ENCODE measurements around the gene ST14. TPM values are rescaled to one million over a fixed set of nuclear protein-coding genes. Genes with fewer than 3 reads are reported as not detected.

The ST14 gene
- total RNA-seq, 2 donors from 2014 or later = 17.5 to 21.7 TPM

DNA sequence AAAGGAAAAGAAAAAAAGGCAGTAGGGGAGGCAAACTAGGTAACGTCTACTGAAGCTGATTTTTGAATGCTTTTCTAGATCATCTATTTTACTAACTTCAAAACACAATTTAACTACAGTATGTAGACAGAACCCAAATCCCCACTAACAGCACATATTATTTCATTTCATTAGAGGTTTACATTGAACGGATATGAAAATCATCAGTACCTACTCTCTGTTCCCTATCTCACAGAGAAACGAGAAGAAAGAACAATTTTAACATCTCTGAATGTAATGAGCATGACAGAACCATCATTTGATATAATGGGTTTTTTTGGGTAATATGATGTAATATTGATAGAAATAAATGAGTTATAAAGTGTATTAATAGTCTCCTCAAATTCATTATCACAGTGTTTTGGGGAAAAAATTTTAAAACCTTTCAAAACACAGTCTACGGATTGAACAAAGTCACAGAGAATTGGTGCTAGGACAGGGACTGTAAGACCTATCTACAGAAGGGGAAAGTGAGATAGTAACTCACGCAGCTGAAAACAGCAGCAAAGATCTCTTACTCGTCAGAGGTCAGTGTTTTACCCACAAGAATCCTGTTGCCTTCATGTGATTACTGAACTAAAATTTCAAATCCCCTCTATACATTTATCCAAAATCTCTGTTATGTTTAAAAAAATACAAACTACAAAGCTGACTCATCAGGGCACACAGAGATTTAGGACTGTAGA lies 77.9 kb downstream of the ST14 start:
- no peaks in the 10 kb centered on the region for H3K9me3 Mint-ChIP-seq
- no peaks in the 10 kb centered on the region for H3K9me3 ChIP-seq (ENCODE audit: control insufficient read depth, low read length)
- TF ChIP-seq, protein P1, sequence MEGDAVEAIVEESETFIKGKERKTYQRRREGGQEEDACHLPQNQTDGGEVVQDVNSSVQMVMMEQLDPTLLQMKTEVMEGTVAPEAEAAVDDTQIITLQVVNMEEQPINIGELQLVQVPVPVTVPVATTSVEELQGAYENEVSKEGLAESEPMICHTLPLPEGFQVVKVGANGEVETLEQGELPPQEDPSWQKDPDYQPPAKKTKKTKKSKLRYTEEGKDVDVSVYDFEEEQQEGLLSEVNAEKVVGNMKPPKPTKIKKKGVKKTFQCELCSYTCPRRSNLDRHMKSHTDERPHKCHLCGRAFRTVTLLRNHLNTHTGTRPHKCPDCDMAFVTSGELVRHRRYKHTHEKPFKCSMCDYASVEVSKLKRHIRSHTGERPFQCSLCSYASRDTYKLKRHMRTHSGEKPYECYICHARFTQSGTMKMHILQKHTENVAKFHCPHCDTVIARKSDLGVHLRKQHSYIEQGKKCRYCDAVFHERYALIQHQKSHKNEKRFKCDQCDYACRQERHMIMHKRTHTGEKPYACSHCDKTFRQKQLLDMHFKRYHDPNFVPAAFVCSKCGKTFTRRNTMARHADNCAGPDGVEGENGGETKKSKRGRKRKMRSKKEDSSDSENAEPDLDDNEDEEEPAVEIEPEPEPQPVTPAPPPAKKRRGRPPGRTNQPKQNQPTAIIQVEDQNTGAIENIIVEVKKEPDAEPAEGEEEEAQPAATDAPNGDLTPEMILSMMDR (conservative IDR thresholded peaks at IDR 0.05) = no peak
- no peaks in the 10 kb centered on the region for H3K27me3 ChIP-seq (ENCODE audit: control insufficient read depth, insufficient read depth, low read length, poor library complexity, severe bottlenecking)
- 93% methylated on average over 4 to 6 of the region's 6 CpGs for WGBS, 2 experiments (ENCODE audit: insufficient coverage in 1 of 2, insufficient read length in 1 of 2)
- no peak overlapping the region for H3K27ac ChIP-seq (ENCODE audit: low read depth, low read length)
- no peak for DNase-seq
- H3K4me1 ChIP-seq (ENCODE audit: control insufficient read depth, insufficient read depth, low read length) = no peaks in the 10 kb centered on the region
- no peak overlapping the region for H3K4me3 Mint-ChIP-seq
- H3K36me3 Mint-ChIP-seq (ENCODE audit: low read depth) = peaks cover 34% of the 10 kb centered on the region
- no peak overlapping the region for H3K4me3 ChIP-seq (ENCODE audit: low read length)
- H3K4me1 Mint-ChIP-seq = no peaks in the 10 kb centered on the region
- no peak overlapping the region for H3K9ac ChIP-seq (ENCODE audit: extremely low read depth, low read length, poor library complexity, severe bottlenecking)
- peaks cover 53% of the 10 kb centered on the region for H3K36me3 ChIP-seq (ENCODE audit: control insufficient read depth, insufficient read depth, low read length)
- no peaks in the 10 kb centered on the region for H3K27me3 Mint-ChIP-seq (ENCODE audit: insufficient read depth)
- H3K27ac Mint-ChIP-seq = no peak overlapping the region

DNA sequence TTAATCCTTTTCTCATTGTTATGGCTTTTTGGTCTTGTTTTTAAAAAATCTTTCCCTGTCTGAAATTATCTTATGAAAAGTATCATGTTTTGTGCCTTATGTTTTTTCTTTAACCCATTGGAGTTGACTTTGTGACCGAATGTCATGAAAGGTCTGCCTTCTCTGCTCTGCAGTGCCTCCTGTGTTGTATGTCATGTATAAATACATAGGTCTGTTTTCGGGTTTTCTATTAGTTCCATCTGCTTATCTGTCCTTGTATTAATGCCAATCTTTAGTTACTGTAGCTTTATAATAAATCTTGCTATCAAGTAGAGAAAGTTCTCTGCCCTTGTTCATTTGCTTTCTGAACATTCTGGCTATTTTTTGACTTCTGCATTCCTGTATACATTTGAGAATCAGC lies 82.1 kb downstream of the ST14 start:
- Histone ChIP-seq H3K9ac (ENCODE audit: extremely low read depth, low read length, poor library complexity, severe bottlenecking) (no peak overlapping the region), H3K27ac (ENCODE audit: low read depth, low read length) (no peak overlapping the region), H3K9me3 (ENCODE audit: control insufficient read depth, low read length) (no peaks in the 10 kb centered on the region), H3K4me1 (ENCODE audit: control insufficient read depth, insufficient read depth, low read length) (no peaks in the 10 kb centered on the region), H3K27me3 (ENCODE audit: control insufficient read depth, insufficient read depth, low read length, poor library complexity, severe bottlenecking) (no peaks in the 10 kb centered on the region), H3K36me3 (ENCODE audit: control insufficient read depth, insufficient read depth, low read length) (peaks cover 29% of the 10 kb centered on the region), H3K4me3 (ENCODE audit: low read length) (no peak overlapping the region)
- 93% methylated on average over 2 of the region's 2 CpGs; no CpG with 5 or more reads in 1 of the 2 experiments for WGBS, 2 experiments (ENCODE audit: insufficient coverage in 1 of 2, insufficient read length in 1 of 2)
- no peaks in the 10 kb centered on the region for H3K4me1 Mint-ChIP-seq
- peaks cover 26% of the 10 kb centered on the region for H3K36me3 Mint-ChIP-seq (ENCODE audit: low read depth)
- H3K9me3 Mint-ChIP-seq = no peaks in the 10 kb centered on the region
- H3K27me3 Mint-ChIP-seq (ENCODE audit: insufficient read depth) = no peaks in the 10 kb centered on the region
- H3K4me3 Mint-ChIP-seq = no peak overlapping the region
- TF ChIP-seq, protein P1 (conservative IDR thresholded peaks at IDR 0.05) = peak; percentile 50
- no peak overlapping the region for H3K27ac Mint-ChIP-seq
- DNase-seq = no peak

DNA sequence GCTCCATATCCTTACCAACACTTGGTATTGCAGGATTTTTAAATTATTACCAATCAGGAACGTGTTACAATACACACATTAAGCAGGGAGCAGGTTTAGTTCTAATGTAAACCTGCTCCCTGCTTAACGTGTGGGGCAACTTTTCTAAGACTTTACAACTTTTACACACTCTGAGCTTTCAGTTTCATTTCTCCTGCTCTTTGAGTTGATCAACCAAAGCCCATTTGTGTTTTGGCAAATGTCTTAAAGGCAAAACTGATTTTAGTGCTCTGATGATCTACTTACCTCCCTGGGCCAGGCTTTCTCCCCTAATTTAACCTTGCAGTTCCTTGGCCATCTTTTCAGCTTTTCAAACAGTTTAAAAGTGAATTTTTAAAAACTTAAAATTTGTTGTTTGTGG lies 84.2 kb downstream of the ST14 start:
- H3K9me3 Mint-ChIP-seq = no peaks in the 10 kb centered on the region
- TF ChIP-seq, protein P1 (conservative IDR thresholded peaks at IDR 0.05) = no peak
- no peaks in the 10 kb centered on the region for H3K9me3 ChIP-seq (ENCODE audit: control insufficient read depth, low read length)
- H3K27ac Mint-ChIP-seq = no peak overlapping the region
- DNase-seq = no peak
- no peak overlapping the region for H3K9ac ChIP-seq (ENCODE audit: extremely low read depth, low read length, poor library complexity, severe bottlenecking)
- H3K36me3 Mint-ChIP-seq (ENCODE audit: low read depth) = peaks cover 11% of the 10 kb centered on the region
- no peaks in the 10 kb centered on the region for H3K4me1 ChIP-seq (ENCODE audit: control insufficient read depth, insufficient read depth, low read length)
- peaks cover 8% of the 10 kb centered on the region for H3K36me3 ChIP-seq (ENCODE audit: control insufficient read depth, insufficient read depth, low read length)
- no peak overlapping the region for H3K4me3 ChIP-seq (ENCODE audit: low read length)
- no peak overlapping the region for H3K4me3 Mint-ChIP-seq
- no peaks in the 10 kb centered on the region for H3K27me3 ChIP-seq (ENCODE audit: control insufficient read depth, insufficient read depth, low read length, poor library complexity, severe bottlenecking)
- 96% methylated on average over 2 of the region's 2 CpGs; no CpG with 5 or more reads in 1 of the 2 experiments for WGBS, 2 experiments (ENCODE audit: insufficient coverage in 1 of 2, insufficient read length in 1 of 2)
- H3K4me1 Mint-ChIP-seq = no peaks in the 10 kb centered on the region
- no peaks in the 10 kb centered on the region for H3K27me3 Mint-ChIP-seq (ENCODE audit: insufficient read depth)
- no peak overlapping the region for H3K27ac ChIP-seq (ENCODE audit: low read depth, low read length)
